ENCODE results near the gene SEPHS2. TPM values are rescaled to one million over a fixed set of nuclear protein-coding genes. Genes with fewer than 3 reads are reported as not detected.

Gene SEPHS2, protein sequence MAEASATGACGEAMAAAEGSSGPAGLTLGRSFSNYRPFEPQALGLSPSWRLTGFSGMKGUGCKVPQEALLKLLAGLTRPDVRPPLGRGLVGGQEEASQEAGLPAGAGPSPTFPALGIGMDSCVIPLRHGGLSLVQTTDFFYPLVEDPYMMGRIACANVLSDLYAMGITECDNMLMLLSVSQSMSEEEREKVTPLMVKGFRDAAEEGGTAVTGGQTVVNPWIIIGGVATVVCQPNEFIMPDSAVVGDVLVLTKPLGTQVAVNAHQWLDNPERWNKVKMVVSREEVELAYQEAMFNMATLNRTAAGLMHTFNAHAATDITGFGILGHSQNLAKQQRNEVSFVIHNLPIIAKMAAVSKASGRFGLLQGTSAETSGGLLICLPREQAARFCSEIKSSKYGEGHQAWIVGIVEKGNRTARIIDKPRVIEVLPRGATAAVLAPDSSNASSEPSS
- total RNA-seq (10 to 100 TPM; 52.3 to 55.1 TPM), polyA plus RNA-seq (10 to 100 TPM; 45.5 to 60.7 (median 55.0) TPM), total RNA-seq (10.8 to 43.4 (median 33.1) reads per million in 6 experiments)

DNA sequence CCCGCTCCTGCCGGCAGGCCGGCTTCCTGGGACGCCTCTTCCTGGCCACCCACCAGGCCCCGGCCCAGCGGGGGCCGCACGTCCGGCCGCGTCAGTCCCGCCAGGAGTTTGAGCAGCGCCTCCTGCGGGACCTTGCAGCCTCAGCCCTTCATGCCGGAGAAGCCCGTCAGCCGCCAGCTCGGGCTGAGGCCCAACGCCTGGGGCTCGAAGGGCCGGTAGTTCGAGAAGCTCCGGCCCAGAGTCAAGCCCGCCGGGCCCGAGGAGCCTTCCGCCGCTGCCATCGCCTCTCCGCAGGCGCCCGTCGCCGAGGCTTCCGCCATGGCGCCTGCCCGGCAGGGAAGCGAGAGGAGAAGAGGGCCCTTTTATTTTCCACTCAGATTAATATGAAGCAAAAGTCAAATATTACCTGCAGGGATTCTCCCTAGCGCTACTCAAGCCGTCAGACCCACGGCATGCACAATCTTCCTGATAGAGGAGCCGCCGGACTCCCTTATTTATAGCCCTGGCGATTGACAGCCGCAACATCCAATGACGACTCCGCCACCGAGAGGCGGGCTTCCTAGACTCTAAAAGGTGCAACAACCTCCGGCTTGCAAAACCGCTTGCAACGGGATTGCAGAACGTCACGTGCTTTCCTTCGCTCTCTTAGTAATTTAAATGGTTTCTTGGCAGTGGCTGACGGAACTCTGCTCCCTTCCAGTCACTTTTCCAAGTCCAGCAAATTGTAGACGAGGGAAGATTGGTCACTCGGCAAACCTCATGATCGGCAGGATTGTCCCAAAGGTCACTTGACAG lies at the start of gene SEPHS2:
SEPHS2 (minus strand) TSS at position 467 of the 795 bp plus-strand sequence; CDS start at position 320, 147 bp downstream.
- Mint-ChIP-seq H3K27me3 (no peaks in the 10 kb centered on the region), H3K4me1 (peaks cover 13 to 49% (median 43%) of the 10 kb centered on the region in 4 donors), H3K4me3 (peak within 1 kb of the TSS; percentile 86 to 98 (median 96)), H3K36me3 (peaks cover 12 to 20% (median 12%) of the 10 kb centered on the region in 3 donors), H3K9me3 (peaks cover 0 to 2% (median 0%) of the 10 kb centered on the region in 9 donors), H3K27ac (peak within 1 kb of the TSS; percentile 95 to 99 (median 97))
- POLR2A ChIA-PET = interaction anchor here (0.5 to 4.4 kb wide), 20 partner anchors 11 to 205 kb away, joined by 3 to 32 read pairs (median 5); partner anchors contain the start of genes DCTPP1, ITGAL, PRR14 and ZNF688
- DNase-seq (peak; percentile 83 to 99 (median 94)), ATAC-seq (peak; percentile 97)

- Mint-ChIP-seq H3K9me3 (no peaks in the 10 kb centered on the region), H3K4me1 (peaks cover 8 to 36% (median 12%) of the 10 kb centered on the region in 4 donors), H3K36me3 (peaks cover 4 to 81% (median 17%) of the 10 kb centered on the region in 3 donors), H3K4me3 (no peak overlapping the region), H3K27me3 (no peaks in the 10 kb centered on the region), H3K27ac (peak overlapping the region in 8 of 10 donors; percentile 19 to 92 (median 58))
- POLR2A ChIA-PET = interaction anchor here (0.5 to 2.6 kb wide), 8 partner anchors 19 to 1534 kb away, joined by 3 to 9 read pairs (median 4); no protein-coding TSS in a partner anchor
- no peak for ATAC-seq
- DNase-seq = no peak
Measured at GRCh38 chr16:30494709-30495108, 49.0 kb upstream of the SEPHS2 start.

- Mint-ChIP-seq H3K4me3 (no peak overlapping the region), H3K27ac (peak overlapping the region in 7 of 10 donors; percentile 19 to 92 (median 40)), H3K4me1 (peaks cover 8 to 34% (median 13%) of the 10 kb centered on the region in 4 donors), H3K36me3 (peaks cover 4 to 83% (median 17%) of the 10 kb centered on the region in 3 donors), H3K27me3 (no peaks in the 10 kb centered on the region), H3K9me3 (no peaks in the 10 kb centered on the region)
- DNase-seq (no peak), ATAC-seq (no peak)
- POLR2A ChIA-PET = interaction anchor here (0.5 to 1.0 kb wide), 5 partner anchors 14 to 1533 kb away, joined by 3 to 8 read pairs (median 4); no protein-coding TSS in a partner anchor
Measured at GRCh38 chr16:30493941-30494488, 48.3 kb upstream of the SEPHS2 start.

DNA sequence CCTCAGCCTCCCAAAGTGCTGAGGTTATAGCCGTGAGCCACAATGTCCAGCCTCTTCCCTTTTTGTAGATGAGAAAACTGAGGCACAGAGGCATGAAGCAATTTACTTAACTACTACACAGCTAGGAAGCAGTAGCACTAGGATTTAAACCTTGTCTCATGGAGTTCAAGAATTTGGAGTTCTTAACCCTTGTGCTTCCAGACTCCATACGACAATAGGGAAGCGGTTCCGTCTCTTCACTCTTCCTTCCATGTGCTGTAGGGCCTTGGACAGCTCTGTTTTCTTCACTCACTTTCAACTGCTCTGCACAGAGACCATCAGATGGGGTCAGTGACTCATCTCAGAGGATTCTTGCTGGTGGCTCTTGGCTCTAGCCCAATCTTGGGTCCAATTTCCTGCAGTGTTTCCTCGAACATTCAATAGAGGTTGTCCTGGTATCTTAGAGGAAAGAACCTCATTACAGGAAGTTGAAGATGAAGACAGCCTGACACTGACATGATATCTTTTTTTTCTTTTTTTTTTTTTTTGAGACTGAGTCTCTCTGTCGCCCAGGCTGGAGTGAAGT lies 46.2 kb upstream of the SEPHS2 start:
- ATAC-seq (peak; percentile 62 to 89), DNase-seq (peak in 3 of 10 donors; percentile 12 to 73 (median 20))
- POLR2A ChIA-PET = interaction anchor here (0.7 to 3.6 kb wide), 8 partner anchors 11 to 94 kb away, joined by 3 to 14 read pairs (median 4); partner anchors contain the start of genes DCTPP1, ITGAL and ZNF785
- H3K9me3 Mint-ChIP-seq = no peaks in the 10 kb centered on the region
- peaks cover 10 to 36% (median 20%) of the 10 kb centered on the region in 4 donors for H3K4me1 Mint-ChIP-seq
- peaks cover 4 to 82% (median 19%) of the 10 kb centered on the region in 3 donors for H3K36me3 Mint-ChIP-seq
- peak overlapping the region; percentile 68 to 92 (median 86) for H3K27ac Mint-ChIP-seq
- peak overlapping the region in 4 of 10 donors; percentile 8 to 39 (median 23) for H3K4me3 Mint-ChIP-seq
- H3K27me3 Mint-ChIP-seq = no peaks in the 10 kb centered on the region

GRCh38 chr16:30491229-30491628 lies 45.6 kb upstream of the SEPHS2 start:
- Mint-ChIP-seq H3K9me3 (no peaks in the 10 kb centered on the region), H3K36me3 (peaks cover 4 to 81% (median 23%) of the 10 kb centered on the region in 3 donors), H3K27me3 (no peaks in the 10 kb centered on the region), H3K4me3 (no peak overlapping the region), H3K4me1 (peaks cover 15 to 38% (median 23%) of the 10 kb centered on the region in 4 donors), H3K27ac (peak overlapping the region; percentile 65 to 92 (median 85))
- POLR2A ChIA-PET = interaction anchor here (0.7 to 3.6 kb wide), 6 partner anchors 10 to 73 kb away, joined by 3 to 14 read pairs (median 6); partner anchors contain the start of gene ITGAL
- no peak for ATAC-seq
- DNase-seq = no peak

- Mint-ChIP-seq H3K9me3 (no peaks in the 10 kb centered on the region), H3K36me3 (peaks cover 4 to 85% (median 23%) of the 10 kb centered on the region in 3 donors), H3K4me3 (no peak overlapping the region), H3K27me3 (no peaks in the 10 kb centered on the region), H3K27ac (peak overlapping the region; percentile 3 to 87 (median 66)), H3K4me1 (peaks cover 17 to 42% (median 26%) of the 10 kb centered on the region in 4 donors)
- POLR2A ChIA-PET = interaction anchor here (0.6 to 3.6 kb wide), 6 partner anchors 9 to 72 kb away, joined by 3 to 12 read pairs (median 4); no protein-coding TSS in a partner anchor
- no peak for DNase-seq
- ATAC-seq = no peak
Measured at GRCh38 chr16:30490210-30490609, 44.5 kb upstream of the SEPHS2 start.

GRCh38 chr16:30488764-30489605 lies 43.3 kb upstream of the SEPHS2 start:
- ATAC-seq (no peak), DNase-seq (no peak)
- H3K4me1 Mint-ChIP-seq = peaks cover 12 to 51% (median 26%) of the 10 kb centered on the region in 4 donors
- H3K4me3 Mint-ChIP-seq = no peak overlapping the region
- H3K9me3 Mint-ChIP-seq = no peaks in the 10 kb centered on the region
- POLR2A ChIA-PET = interaction anchor here (0.6 to 3.6 kb wide), 7 partner anchors 8 to 112 kb away, joined by 3 to 12 read pairs (median 4); partner anchors contain the start of gene ITGAL
- peak overlapping the region; percentile 31 to 92 (median 75) for H3K27ac Mint-ChIP-seq
- peaks cover 0 to 85% (median 20%) of the 10 kb centered on the region in 3 donors for H3K36me3 Mint-ChIP-seq
- H3K27me3 Mint-ChIP-seq = no peaks in the 10 kb centered on the region

- POLR2A ChIA-PET = interaction anchor here (0.7 to 1.3 kb wide), 6 partner anchors 10 to 355 kb away, joined by 3 to 4 read pairs (median 4); partner anchors contain the start of gene DCTPP1
- Mint-ChIP-seq H3K9me3 (no peaks in the 10 kb centered on the region), H3K27me3 (no peaks in the 10 kb centered on the region), H3K4me1 (peaks cover 14 to 56% (median 25%) of the 10 kb centered on the region in 4 donors), H3K27ac (peak overlapping the region; percentile 41 to 93 (median 82)), H3K36me3 (peaks cover 0 to 95% (median 20%) of the 10 kb centered on the region in 3 donors), H3K4me3 (no peak overlapping the region)
- DNase-seq (no peak), ATAC-seq (no peak)
Measured at GRCh38 chr16:30485818-30486436, 40.3 kb upstream of the SEPHS2 start.

GRCh38 chr16:30484887-30485286 lies 39.2 kb upstream of the SEPHS2 start:
- H3K36me3 Mint-ChIP-seq = peaks cover 0 to 95% (median 24%) of the 10 kb centered on the region in 3 donors
- ATAC-seq = no peak
- H3K9me3 Mint-ChIP-seq = no peaks in the 10 kb centered on the region
- H3K27ac Mint-ChIP-seq = peak overlapping the region in 8 of 10 donors; percentile 31 to 80 (median 70)
- peaks cover 17 to 59% (median 31%) of the 10 kb centered on the region in 4 donors for H3K4me1 Mint-ChIP-seq
- no peak overlapping the region for H3K4me3 Mint-ChIP-seq
- POLR2A ChIA-PET = interaction anchor here (0.7 to 1.5 kb wide), 4 partner anchors 9 to 354 kb away, joined by 3 to 5 read pairs (median 4); partner anchors contain the start of gene ZNF771
- H3K27me3 Mint-ChIP-seq = no peaks in the 10 kb centered on the region
- DNase-seq = no peak

GRCh38 chr16:30482366-30482765 lies 36.7 kb upstream of the SEPHS2 start:
- peaks cover 0 to 93% (median 20%) of the 10 kb centered on the region in 3 donors for H3K36me3 Mint-ChIP-seq
- H3K27me3 Mint-ChIP-seq = no peaks in the 10 kb centered on the region
- peak overlapping the region in 1 of 10 donors; percentile 5 for H3K4me3 Mint-ChIP-seq
- H3K4me1 Mint-ChIP-seq = peaks cover 19 to 65% (median 44%) of the 10 kb centered on the region in 4 donors
- peak overlapping the region; percentile 15 to 91 (median 82) for H3K27ac Mint-ChIP-seq
- DNase-seq = no peak
- H3K9me3 Mint-ChIP-seq = no peaks in the 10 kb centered on the region
- ATAC-seq = peak; percentile 29 to 46
- POLR2A ChIA-PET = interaction anchor here (1.2 to 2.7 kb wide), 3 partner anchors 8 to 86 kb away, joined by 6 to 12 read pairs (median 7); no protein-coding TSS in a partner anchor

Measured in naive thymus-derived CD8-positive, alpha-beta T cell (primary cell).